Transverse colon (tissue), 3 donors: ENCODE measurements around the gene TAOK2.

Experiments used
- POLR2A ChIP-seq: fragments of 450-650 bp; IDR thresholded peaks from one replicate; pipeline ENCODE4 v1.6.1; 2016; ENCODE audit warnings: antibody characterized with exemption, mild to moderate bottlenecking, moderate library complexity
- POLR2AphosphoS5 ChIP-seq, 3 donors: sonication (generic); formaldehyde crosslinking; IDR thresholded peaks; one replicate each; pipeline ENCODE4 v1.6.1; 2016; ENCODE audit warnings: antibody characterized with exemption in 3 of 3

GRCh38 chr16:30040221-30040620 lies 66.6 kb downstream of the TAOK2 start:
- TF ChIP-seq POLR2A (no peak), POLR2AphosphoS5 (IDR thresholded peaks at IDR 0.05) (no peak)
